EL (cell line): ENCODE data around the gene SLX4.
"Not testable (repeated sequence)": the region's sequence is repeated elsewhere in the genome, so short reads cannot be mapped to it uniquely, and the experiment has no call there.

ENCODE experiments used
- DNase-seq: peaks from one replicate; pipeline ENCODE4 v3.0.0-alpha.2; 2016

Gene SLX4, protein sequence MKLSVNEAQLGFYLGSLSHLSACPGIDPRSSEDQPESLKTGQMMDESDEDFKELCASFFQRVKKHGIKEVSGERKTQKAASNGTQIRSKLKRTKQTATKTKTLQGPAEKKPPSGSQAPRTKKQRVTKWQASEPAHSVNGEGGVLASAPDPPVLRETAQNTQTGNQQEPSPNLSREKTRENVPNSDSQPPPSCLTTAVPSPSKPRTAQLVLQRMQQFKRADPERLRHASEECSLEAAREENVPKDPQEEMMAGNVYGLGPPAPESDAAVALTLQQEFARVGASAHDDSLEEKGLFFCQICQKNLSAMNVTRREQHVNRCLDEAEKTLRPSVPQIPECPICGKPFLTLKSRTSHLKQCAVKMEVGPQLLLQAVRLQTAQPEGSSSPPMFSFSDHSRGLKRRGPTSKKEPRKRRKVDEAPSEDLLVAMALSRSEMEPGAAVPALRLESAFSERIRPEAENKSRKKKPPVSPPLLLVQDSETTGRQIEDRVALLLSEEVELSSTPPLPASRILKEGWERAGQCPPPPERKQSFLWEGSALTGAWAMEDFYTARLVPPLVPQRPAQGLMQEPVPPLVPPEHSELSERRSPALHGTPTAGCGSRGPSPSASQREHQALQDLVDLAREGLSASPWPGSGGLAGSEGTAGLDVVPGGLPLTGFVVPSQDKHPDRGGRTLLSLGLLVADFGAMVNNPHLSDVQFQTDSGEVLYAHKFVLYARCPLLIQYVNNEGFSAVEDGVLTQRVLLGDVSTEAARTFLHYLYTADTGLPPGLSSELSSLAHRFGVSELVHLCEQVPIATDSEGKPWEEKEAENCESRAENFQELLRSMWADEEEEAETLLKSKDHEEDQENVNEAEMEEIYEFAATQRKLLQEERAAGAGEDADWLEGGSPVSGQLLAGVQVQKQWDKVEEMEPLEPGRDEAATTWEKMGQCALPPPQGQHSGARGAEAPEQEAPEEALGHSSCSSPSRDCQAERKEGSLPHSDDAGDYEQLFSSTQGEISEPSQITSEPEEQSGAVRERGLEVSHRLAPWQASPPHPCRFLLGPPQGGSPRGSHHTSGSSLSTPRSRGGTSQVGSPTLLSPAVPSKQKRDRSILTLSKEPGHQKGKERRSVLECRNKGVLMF (N-terminal part only)

GRCh38 chr16:3611146-3611975, at the start of gene SLX4:
Gene SLX4, minus strand, starts transcription at chr16:3611606. Its CDS starts 2,642 bp downstream, at chr16:3608964.
- peak; percentile 92 for DNase-seq

DNA sequence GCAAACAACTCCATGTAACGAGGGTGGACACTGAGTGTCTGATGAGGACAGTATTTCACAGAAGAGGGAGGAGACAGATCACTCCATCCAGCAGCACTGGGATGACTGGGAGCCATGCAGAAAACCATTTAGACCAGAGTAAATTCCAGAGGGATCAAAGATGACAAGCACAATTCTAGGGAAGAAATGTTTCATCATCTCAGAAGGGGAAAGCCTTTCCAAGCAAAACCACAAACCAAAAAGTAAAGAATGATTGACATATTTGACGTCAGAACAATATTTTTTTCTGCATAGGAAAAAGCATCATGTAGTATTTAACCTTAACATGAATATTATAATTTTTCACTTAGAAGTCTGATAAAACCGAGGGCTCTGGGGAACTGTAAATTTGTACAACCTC, 47.8 kb upstream of the SLX4 start:
- DNase-seq, result no peak

- DNase-seq, result no peak
Observed at GRCh38 chr16:3656491-3657468, 45.4 kb upstream of the SLX4 start.

DNA sequence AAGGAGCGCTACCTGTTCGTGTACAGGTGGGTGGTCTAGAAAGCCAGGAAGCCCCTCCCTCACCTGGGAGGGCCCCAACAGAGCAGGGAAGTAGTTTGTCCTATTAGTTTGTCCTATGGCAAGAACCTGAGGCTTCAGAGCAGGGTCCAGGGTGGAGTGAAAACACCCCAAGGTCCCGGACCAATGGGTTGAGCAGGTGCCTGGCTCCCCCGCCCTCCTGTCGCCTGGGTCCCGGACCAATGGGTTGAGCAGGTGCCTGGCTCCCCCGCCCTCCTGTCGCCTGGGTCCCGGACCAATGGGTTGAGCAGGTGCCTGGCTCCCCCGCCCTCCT, 44.7 kb upstream of the SLX4 start:
- DNase-seq, result not testable (repeated sequence)

DNA sequence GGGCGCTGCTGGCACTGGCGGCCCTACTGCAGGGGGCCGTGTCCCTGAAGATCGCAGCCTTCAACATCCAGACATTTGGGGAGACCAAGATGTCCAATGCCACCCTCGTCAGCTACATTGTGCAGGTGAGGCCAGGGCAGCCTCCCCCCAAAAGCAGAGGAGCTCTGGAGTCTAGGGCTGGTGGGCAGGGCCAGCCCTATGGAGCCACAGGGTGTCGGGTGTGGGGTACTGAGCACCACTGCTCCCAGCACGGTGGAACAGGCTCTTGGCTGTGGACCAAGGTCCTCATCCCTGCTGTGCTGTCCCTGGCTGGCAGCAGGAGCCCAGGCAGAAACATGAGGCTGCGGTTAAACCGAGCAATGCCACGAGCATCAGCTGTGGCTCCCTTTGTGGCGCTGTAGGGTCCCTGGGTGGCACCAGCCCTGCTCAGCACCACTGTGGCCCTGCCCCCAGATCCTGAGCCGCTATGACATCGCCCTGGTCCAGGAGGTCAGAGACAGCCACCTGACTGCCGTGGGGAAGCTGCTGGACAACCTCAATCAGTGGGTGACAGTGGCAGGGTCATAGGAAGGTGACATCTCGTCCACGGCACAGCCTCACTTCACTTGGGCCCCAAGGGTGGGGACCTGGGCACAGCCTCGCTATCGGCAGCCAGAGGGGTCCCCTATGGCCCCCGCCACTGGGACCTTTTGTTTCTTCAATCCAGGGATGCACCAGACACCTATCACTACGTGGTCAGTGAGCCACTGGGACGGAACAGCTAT, 44.2 kb upstream of the SLX4 start:
- no peak for DNase-seq

- DNase-seq, result no peak
Observed at GRCh38 chr16:3655030-3655395, 43.6 kb upstream of the SLX4 start.

DNA sequence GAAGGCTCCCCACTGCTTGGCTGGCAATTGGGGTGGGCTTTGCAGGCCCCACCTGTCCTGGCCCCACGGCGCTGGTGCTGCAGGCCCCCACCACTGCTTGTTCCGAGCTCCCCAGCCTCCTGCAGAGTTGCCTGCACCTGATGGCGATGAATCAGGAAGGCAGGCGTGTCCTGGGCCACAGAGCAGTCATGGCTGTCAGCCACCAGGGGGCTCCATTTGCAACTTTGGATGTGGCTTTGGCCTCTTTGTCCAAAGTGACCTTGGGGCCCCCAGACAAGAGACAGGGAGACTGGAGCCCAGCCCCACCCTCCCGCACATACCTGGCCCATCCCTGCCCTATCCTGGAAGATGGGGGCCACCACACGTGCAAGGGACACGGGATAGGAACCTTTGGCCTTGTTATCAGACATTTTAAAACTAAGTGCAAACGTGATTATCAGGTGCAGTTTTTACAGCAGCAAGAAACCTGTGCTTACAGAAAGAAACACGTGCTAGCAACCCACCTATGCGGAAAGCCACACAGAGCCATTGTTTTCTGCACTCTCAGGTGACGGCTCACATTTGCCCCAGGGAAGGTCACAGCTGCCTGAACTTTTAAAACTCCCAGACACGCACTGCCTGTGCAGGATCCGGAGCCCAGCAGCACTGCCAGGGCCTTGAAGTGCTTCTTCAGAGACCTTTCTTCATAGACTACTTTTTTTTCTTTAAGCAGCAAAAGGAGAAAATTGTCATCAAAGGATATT, 43.0 kb upstream of the SLX4 start, which contains the start of gene DNASE1:
Gene DNASE1, plus strand, starts transcription at position 443 of the 743 bp plus-strand sequence. CDS start 683 bp downstream, outside the sequence.
- peak; percentile 60 for DNase-seq

GRCh38 chr16:3652373-3653195, 41.2 kb upstream of the SLX4 start:
- no peak for DNase-seq

DNA sequence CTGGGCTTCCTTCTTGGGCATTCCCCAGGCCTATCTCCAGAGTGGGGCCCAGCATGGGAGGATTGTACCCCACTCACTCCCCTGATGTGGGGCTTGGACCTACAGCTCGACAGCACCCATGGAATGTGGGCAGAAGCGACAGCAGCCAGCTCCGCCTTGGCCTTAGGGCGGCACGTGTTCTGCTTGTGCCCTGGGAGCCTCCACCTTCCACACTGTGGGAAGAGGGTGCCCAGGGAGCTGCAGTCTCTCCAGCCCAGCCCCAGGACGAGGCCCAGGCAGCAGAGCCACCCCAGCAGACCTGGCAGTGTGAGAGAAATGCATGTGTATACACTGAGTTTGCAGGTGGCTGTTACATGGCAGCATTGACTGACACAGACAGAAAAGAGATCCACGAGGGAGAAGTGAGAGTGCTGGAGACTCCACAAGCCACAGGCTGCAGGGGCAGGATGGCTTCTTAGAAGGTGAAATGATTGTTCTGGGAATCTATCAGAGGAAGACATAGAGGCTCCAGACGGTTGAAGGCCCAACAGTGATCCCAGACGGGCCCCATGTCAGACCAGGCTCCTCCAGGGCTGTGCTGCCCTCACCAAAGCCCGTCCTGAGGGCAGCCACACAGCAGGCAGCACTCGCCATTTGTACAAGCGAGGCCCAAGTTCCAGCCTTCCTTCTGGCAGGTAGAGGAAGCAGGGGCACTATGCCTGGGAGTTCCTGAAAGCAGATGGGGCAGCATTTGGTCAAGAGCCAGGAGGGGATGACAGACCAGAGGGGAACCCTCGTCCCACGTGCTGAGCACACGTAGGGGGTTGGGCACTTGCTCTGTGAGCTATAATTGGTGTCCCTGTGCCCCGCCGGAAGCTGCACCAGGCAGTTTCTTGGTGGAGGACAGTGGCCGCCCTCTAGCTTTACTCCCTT, 40.3 kb upstream of the SLX4 start:
- DNase-seq, result no peak

DNA sequence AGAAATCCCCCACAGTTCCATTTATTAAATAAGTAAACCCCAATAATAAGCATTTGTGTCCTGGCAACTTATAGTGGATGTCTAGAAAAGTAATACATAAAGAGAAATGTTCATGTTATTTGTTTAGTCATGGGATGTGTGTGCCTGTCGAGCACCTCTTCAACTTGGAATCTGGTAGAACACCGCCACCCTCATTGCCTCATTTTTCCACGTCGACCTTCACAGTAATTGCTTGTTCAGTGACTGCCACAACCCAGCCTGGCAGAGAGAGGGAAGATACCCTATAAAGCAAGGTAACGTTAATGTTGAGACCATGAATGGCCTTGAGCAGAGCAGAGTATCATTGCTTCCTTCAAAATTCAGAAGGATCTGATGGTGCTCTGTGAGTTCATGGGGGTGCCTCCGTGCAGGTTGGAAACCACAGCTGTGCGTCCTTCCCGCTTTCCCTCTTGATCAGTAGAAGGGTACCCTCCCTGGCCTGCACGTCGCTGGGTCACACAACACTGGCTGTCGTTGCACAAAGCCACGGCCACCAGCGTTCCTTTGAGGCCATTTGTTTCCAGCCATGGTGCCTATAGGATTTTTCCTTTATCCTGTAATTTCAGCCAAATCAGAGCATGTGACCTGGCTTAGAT, 39.3 kb upstream of the SLX4 start:
- no peak for DNase-seq

- DNase-seq, result no peak
Observed at GRCh38 chr16:3646348-3646920, 35.0 kb upstream of the SLX4 start.

DNA sequence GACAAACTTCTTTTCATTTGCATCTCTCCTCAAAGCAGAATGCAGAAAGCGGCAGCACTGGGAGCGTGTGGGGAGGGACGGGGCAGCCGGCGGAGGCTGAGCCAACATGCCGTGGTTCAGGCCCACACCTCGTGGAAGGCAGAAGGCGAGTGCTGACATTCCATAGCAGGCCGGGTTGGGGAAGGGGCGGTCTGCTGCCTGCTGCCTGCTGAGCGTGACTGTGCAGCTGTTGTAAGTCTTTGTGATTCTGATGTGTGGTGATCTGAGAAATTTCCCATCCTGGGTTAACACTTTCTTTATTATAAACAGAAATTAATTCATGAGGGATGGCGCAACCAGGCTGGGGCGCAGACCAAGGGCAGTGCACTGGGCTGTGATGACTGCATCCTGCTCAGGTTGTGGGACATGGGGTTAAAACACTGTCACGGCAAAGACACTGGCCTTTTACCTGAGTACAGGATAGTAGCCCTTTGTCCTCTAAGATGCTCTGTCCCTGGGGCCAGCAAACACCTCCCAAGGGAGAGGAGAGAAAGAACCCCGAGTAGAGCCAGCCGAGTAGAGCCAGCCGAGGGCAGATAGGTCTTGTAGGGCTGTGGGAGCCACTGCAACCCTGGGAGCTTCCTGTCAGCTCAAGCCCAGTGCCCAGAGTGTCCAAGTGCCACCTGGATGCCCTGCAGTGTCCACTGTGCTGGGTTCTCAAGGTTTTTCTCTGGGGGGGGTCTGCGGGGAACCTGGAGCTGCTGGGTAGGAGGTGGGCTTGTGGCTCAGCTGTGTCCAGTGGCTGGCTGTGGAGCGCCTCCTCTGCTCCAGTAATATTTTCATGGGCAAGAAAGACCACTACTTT, 34.3 kb upstream of the SLX4 start:
- no peak for DNase-seq

DNA sequence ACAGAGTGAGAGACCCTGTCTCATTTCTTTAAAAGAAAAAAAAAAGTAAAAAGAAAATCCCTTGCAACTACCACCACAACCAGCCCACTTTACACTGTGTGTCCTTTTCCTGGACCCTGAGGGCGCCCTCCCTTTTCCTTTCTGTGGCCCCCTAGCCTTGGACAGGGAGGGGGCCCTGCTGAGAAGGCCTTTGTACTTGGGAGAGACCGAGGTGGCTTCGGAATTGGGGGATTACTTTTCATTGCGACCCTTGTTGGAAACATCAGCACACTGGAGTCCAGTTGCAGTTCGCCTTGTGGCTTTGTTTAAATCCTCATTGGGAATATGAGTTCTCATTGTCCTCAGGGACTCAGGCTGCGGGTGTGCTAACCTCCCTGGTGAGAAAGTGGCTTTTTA, 33.7 kb upstream of the SLX4 start:
- no peak for DNase-seq

- DNase-seq, result no peak
Observed at GRCh38 chr16:3643095-3643730, 31.8 kb upstream of the SLX4 start.

GRCh38 chr16:3642397-3643094, 31.1 kb upstream of the SLX4 start:
- DNase-seq, result peak; percentile 23
